Lower leg skin (tissue), 4 donors: Measurements from ENCODE around the gene NUDT21. TPM values are rescaled to one million over a fixed set of nuclear protein-coding genes. Genes with fewer than 3 reads are reported as not detected.
"Not testable (repeated sequence)": the region's sequence is repeated elsewhere in the genome, so short reads cannot be mapped to it uniquely, and the experiment has no call there.

Experiments used
- DNase-seq, 2 donors: peaks; one replicate each; pipeline ENCODE4 v3.0.0-alpha.2; 2019; ENCODE audit warnings: low spot score in 2 of 2
- H3K4me3 ChIP-seq: fragments of 200-600 bp; sonication (generic); 2 replicates; pipeline ENCODE4 v1.5.1; 2017; ENCODE audit warnings: mild to moderate bottlenecking, low read depth; ENCODE audit not compliant: poor library complexity, severe bottlenecking
- CTCF ChIP-seq, 3 donors: fragments of 450-650 bp; IDR thresholded peaks; one replicate each; pipeline ENCODE4 v1.5.1; 2016; ENCODE audit warnings: antibody characterized with exemption in 3 of 3, mild to moderate bottlenecking in 3 of 3, moderate library complexity in 2 of 3
- POLR2A ChIP-seq, 2 donors: fragments of 450-650 bp; IDR thresholded peaks; one replicate each; pipeline ENCODE4 v1.6.1; 2016 to 2017; ENCODE audit warnings: antibody characterized with exemption in 2 of 2, mild to moderate bottlenecking in 1 of 2, moderate library complexity in 1 of 2
- WGBS, 2 donors: methylation state at CpG; one replicate each; pipeline ENCODE4 v1.1.5; 2018; 5-methylcytosine and 5-hydroxymethylcytosine counted together
- intact Hi-C: fragments of 100-400 bp; cut with DNase I; formaldehyde crosslinking; loops from one replicate; pipeline ENCODE4 v1.15.0; 2023; ENCODE audit warnings: low total_unique reads
- total RNA-seq, 4 donors: library from RNA; depleted of rRNA; stranded (reverse); fragments of >200 nt; gene quantifications; one replicate each; pipeline ENCODE4 v1.1.0, GENCODE V29; 2016

The NUDT21 gene
- total RNA-seq, 4 donors from 2014 or later, result 39.9 to 98.6 (median 46.1) TPM

GRCh38 chr16:56388209-56388608 is 62.9 kb downstream of the NUDT21 start:
- DNase-seq, result no peak
- TF ChIP-seq POLR2A (IDR thresholded peaks at IDR 0.05) (no peak), CTCF (IDR thresholded peaks at IDR 0.05) (no peak)
- intact Hi-C loops, result no loop called here
- H3K4me3 ChIP-seq, result no peak overlapping the region

GRCh38 chr16:56387396-56387795 is 63.7 kb downstream of the NUDT21 start:
- TF ChIP-seq CTCF (IDR thresholded peaks at IDR 0.05) (no peak), POLR2A (IDR thresholded peaks at IDR 0.05) (no peak)
- no peak for DNase-seq
- H3K4me3 ChIP-seq, result no peak overlapping the region
- WGBS, 2 donors, result 69 to 92% methylated on average over 3 of the region's 3 CpGs
- intact Hi-C loops, result no loop called here

GRCh38 chr16:56384074-56384721 is 66.9 kb downstream of the NUDT21 start:
- DNase-seq, result no peak
- no peak overlapping the region for H3K4me3 ChIP-seq
- TF ChIP-seq CTCF (IDR thresholded peaks at IDR 0.05), result no peak
- no peak for TF ChIP-seq POLR2A (IDR thresholded peaks at IDR 0.05)
- intact Hi-C loops, result no loop called here
- 89 to 93% methylated on average over 4 of the region's 4 CpGs for WGBS, 2 donors

- H3K4me3 ChIP-seq, result no peak overlapping the region
- TF ChIP-seq CTCF (IDR thresholded peaks at IDR 0.05) (no peak), POLR2A (IDR thresholded peaks at IDR 0.05) (no peak)
- intact Hi-C loops, result no loop called here
- no peak for DNase-seq
- 50 to 67% methylated on average over 5 of the region's 5 CpGs for WGBS, 2 donors
Measured at GRCh38 chr16:56382901-56383355, 68.2 kb downstream of the NUDT21 start.

GRCh38 chr16:56382459-56382858 is 68.7 kb downstream of the NUDT21 start:
- 84 to 94% methylated on average over 4 of the region's 4 CpGs for WGBS, 2 donors
- intact Hi-C loops, result no loop called here
- no peak for DNase-seq
- H3K4me3 ChIP-seq, result no peak overlapping the region
- TF ChIP-seq POLR2A (IDR thresholded peaks at IDR 0.05) (no peak), CTCF (IDR thresholded peaks at IDR 0.05) (no peak)

GRCh38 chr16:56380778-56381485 is 70.2 kb downstream of the NUDT21 start:
- WGBS, 2 donors, result 97 to 99% methylated on average over 3 of the region's 3 CpGs
- intact Hi-C loops, DNase-seq, H3K4me3 ChIP-seq: not testable (repeated sequence)

Other genes starting within 250 kb of the NUDT21 start
- gene AMFR, start 25.8 kb downstream of the NUDT21 start, total RNA-seq, result 100 to 1,000 TPM in 3 of 4 donors, 10 to 100 TPM in 1; 77.3 to 149 (median 124) TPM
- 10 to 100 TPM; 17.0 to 42.2 (median 34.6) TPM for gene OGFOD1, start 222 bp upstream of the NUDT21 start, total RNA-seq
- 100 to 1,000 TPM in 2 of 4 donors, 10 to 100 TPM in 2; 76.6 to 106 (median 92.4) TPM for gene BBS2, start 68.7 kb upstream of the NUDT21 start, total RNA-seq
- gene MT4, start 113.7 kb upstream of the NUDT21 start, total RNA-seq, result 1,000 to 10,000 TPM in 1 of 4 donors, 100 to 1,000 TPM in 1, 10 to 100 TPM in 1, not detected in 1; 46.1 to 1,445 (median 937) TPM
- gene MT3, start 138.2 kb upstream of the NUDT21 start, total RNA-seq, result 1 to 10 TPM in 1 of 4 donors, not detected in 3; 1.2 TPM
- 100 to 1,000 TPM in 3 of 4 donors, 10 to 100 TPM in 1; 35.8 to 190 (median 135) TPM for gene MT2A, start 157.3 kb upstream of the NUDT21 start, total RNA-seq
- gene MT1E, start 174.4 kb upstream of the NUDT21 start, total RNA-seq, result 100 to 1,000 TPM; 140 to 437 (median 224) TPM
- gene MT1M, start 181.3 kb upstream of the NUDT21 start, total RNA-seq, result 10 to 100 TPM; 14.1 to 29.7 (median 17.1) TPM
- 10 to 100 TPM in 2 of 4 donors, 1 to 10 TPM in 2; 3.7 to 23.3 (median 11.2) TPM for gene MT1A, start 187.3 kb upstream of the NUDT21 start, total RNA-seq
- gene MT1B, start 200.6 kb upstream of the NUDT21 start, total RNA-seq, result not detected
- 10 to 100 TPM in 2 of 4 donors, 1 to 10 TPM in 2; 2.1 to 17.2 (median 8.3) TPM for gene MT1F, start 206.6 kb upstream of the NUDT21 start, total RNA-seq
- 10 to 100 TPM in 2 of 4 donors, 1 to 10 TPM in 1, not detected in 1; 5.6 to 46.4 (median 37.8) TPM for gene MT1G, start 216.7 kb upstream of the NUDT21 start, total RNA-seq
- gene MT1H, start 218.5 kb upstream of the NUDT21 start, total RNA-seq, result 1 to 10 TPM in 2 of 4 donors, not detected in 2; 1.2 to 3.9 TPM
- 1,000 to 10,000 TPM; 1,041 to 3,584 (median 2,610) TPM for gene MT1X, start 231.1 kb upstream of the NUDT21 start, total RNA-seq